Measurements from ENCODE around the gene KAT6B.
A peak's percentile ranks its signal among the peaks of the same experiment; 100 is the strongest.
"Not testable (repeated sequence)": the region's sequence is repeated elsewhere in the genome, so short reads cannot be mapped to it uniquely, and the experiment has no call there.

The KAT6B gene

DNA sequence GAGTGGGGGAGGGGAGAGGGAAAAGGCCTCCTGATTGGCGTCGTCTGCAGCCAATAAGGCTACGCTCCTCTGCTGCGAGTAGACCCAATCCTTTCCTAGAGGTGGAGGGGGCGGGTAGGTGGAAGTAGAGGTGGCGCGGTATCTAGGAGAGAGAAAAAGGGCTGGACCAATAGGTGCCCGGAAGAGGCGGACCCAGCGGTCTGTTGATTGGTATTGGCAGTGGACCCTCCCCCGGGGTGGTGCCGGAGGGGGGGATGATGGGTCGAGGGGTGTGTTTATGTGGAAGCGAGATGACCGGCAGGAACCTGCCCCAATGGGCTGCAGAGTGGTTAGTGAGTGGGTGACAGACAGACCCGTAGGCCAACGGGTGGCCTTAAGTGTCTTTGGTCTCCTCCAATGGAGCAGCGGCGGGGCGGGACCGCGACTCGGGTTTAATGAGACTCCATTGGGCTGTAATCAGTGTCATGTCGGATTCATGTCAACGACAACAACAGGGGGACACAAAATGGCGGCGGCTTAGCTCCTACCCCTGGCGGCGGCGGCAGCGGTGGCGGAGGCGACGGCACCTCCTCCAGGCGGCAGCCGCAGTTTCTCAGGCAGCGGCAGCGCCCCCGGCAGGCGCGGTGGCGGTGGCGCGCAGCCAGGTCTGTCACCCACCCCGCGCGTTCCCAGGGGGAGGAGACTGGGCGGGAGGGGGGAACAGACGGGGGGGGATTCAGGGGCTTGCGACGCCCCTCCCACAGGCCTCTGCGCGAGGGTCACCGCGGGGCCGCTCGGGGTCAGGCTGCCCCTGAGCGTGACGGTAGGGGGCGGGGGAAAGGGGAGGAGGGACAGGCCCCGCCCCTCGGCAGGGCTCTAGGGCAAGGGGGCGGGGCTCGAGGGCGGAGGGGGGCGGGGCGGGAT is at the start of gene KAT6B:
KAT6B (plus strand) TSS at position 459 of the 903 bp plus-strand sequence. CDS start 16,258 bp downstream, outside the sequence.
- DNase-seq: peak; percentile 97

DNA sequence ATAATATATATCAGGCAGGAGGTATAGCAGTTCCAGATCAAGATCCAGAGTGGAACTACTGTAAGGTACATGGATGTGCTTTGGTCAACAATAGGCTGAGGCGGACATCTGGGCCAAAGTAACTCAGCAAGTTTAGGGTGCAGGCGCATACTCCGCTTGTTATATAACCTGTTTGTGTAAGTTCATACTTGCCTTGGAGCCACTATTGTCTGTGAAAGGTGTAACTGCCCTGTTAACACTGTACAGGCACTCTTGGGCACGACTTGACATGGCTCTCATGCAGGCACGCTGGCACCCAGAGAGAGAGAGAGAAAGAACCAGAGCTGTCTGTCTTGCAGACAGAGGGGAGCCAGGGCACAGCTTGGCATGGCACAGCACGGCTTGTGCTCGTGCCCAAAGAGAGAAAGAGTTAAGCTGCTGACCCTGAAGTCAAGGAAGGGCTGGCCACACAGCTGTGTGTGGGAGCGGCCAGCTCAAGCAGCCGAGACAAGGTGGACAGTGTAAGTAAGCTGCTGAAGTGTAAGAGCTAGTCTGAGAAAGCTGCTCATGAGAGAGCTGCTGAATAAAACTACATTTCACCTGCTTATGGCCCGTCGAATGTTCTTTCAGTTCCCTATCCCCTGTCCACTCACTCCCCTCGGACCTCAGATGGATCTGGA is 47.8 kb upstream of the KAT6B start:
- no peak for DNase-seq

DNA sequence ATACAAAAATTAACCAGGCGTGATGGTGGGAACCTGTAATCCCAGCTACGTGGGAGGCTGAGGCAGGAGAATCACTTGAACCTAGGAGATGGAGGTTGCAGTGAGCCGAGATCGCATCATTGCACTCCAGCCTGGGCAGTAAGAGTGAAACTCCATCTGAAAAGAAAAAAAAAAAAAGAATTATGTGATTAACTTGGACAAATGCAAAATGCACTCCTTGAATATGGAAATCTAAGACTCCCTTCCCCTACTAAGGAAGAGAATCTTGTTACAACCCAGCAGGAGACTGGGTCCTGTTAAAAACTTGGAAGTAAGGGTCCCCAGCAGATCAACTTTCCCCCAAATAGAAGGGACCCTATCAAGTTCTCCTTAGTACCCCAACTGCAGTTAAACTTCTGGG is 44.5 kb upstream of the KAT6B start:
- not testable (repeated sequence) for DNase-seq

DNA sequence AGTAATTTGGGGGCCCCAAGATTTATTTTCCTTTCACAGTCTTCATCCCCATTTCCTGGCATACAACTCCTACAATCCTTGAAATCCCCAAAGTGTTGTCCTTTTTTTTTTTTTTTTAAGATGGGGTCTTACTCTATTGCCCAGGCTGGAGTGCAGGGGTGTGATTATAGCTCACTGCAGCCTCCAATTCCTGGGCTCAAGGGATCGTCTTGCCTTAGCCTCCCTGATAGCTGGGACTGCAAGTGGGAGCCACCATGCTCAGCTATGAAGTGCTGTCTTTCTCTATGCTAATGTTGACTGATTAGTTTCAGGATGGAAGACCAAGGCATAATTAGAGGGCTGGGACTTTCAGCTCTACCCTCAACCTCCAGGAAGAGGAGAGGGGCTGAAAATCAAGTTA is 41.9 kb upstream of the KAT6B start:
- DNase-seq: no peak

DNA sequence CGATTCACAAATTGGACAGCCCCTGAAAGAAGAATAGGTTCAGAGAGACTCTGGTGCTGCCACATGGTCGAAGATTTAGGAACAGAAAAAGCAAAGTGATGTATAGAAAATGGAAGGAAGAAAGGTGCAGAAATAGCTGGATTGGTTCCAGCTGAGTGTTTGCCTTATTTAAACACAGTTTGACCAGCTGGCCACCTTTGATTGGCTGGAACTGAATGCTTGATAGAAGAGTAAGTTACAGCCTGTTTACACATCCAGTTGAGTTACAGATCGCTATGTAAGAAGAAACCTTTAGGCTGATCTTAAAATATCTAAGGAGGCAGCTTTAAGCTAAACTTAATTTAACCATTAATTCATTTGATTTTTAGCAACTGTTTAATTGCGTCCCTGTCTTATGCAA is 40.3 kb upstream of the KAT6B start:
- DNase-seq: no peak

DNA sequence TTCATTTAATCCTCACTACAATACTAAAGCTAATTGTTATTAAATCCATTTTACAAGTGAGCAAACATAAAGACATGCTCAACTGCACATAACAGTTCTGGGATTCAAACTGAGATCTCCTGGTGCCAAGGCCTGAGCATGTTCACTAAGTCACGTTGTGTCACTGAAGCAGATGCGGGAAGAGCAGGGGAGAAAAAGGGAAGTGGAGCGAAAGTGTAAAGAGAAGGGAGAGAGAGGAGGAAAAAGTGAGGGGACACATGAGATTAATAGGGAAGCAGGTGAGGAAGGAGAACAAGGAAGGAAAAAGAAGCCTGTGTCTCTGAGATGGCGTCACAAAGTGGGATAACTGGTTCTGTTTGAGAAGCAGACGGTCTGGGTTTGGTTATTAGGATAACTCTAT is 38.9 kb upstream of the KAT6B start:
- DNase-seq: no peak

DNA sequence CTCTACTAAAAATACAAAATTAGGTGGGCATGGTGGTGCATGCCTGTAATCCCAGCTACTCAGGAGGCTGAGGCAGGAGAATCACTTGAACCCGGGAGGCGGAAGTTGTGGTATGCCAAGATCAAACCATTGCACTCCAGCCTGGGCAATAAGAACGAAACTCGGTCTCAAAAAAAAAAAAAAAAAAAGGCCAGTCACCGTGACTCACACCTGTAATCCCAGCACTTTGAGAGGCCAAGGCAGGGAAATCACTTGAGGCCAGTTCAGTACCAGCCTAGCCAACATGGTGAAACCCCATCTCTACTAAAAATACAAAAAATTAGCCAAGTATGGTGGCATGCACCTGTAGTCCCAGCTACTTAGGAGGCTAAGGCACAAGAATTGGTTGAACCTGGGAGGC is 34.4 kb upstream of the KAT6B start:
- not testable (repeated sequence) for DNase-seq

DNA sequence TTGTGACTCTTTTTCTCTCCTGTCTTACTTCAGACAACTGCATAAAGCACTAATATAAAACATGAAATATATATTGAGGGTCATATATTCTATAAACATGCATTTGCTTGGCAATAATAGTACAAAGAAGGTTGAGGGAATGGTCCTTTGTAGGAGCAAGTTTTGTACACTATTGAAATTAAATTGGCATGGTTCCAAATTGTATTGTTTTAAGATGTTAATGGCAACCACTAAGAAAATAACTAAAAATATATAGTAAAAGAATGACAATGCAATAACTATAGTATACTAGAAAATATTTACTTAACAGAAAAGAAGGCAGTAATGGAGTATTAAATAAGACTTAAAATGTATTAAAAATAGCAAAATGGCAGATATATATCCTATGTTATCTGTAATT is 33.7 kb upstream of the KAT6B start:
- no peak for DNase-seq

DNA sequence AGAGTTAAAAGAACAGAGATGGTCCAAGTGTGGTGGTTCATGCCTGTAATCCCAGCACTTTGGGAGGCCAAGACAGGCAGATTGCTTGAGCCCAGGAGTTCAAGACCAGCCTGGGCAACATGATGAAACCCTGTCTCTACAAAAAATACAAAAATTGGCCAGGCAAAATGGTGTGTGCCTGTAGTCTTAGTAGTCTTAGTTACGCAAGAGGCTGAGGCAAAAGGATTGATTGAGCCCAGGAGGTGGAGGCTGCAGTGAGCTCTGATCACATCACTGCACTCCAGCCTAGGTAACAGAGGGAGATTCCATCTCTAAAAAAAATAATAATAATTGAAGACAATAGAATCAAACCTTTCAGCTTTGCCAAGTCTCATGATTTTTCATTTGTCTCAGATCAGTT is 33.2 kb upstream of the KAT6B start:
- not testable (repeated sequence) for DNase-seq

DNA sequence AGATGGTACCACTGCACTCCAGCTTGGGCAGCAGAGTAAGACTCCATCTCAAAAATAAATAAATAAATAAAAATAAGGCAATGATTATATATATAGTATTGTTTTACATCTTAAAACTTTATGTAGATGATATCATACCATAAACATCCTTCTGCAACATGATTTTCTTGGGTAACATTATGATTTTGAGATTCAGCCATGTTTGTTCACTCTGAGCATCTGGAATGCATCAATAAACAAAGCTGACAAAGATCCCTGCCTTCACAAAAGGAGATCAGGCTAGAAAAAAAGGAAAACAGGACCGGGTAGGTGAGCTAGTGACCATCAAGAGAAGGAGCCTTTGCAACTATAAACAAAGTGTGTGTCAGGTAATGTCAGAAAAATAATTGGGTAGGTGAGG is 31.9 kb upstream of the KAT6B start:
- no peak for DNase-seq

DNA sequence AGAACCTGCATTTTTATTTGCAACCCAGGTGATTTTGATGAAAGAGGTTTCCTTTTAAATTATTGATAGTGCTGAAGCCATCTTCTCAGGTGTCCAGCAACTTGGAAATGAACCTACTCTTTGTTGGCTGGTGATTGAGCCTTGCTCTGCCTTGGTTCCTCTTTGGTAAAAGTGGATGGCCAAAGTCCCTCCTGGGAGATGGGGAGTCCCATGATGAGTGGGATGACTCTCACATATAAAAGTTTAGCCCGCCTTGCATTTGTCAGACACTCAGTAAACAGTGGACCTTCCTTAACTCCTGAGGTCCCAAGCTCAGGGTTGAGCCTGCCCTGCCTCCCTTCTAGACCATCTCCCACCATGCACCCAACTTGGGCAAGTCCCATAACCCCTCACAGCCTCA is 28.9 kb upstream of the KAT6B start:
- no peak for DNase-seq

DNA sequence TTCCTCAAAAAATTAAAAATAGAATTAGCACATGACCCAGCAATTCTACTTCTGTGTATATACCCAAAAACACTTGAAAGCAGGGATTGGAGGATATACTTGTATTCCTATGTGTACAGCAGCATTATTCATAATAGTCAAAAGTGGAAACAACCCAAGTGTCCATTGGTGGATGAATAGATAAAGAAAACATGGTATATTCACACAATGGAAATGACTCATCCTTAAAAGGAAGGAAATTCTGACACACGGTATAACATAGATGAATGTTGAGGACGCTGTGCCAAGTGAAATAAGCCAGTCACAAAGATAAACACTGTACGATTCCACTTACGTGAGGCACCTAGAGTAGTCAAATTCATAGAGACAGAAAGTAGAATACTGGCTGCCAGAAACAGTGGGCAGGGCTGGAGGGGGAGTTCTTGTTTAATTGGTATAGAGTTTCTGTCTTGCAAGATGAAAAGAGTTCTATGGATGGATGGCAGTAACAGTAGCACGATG is 26.6 kb upstream of the KAT6B start:
- DNase-seq: no peak

DNA sequence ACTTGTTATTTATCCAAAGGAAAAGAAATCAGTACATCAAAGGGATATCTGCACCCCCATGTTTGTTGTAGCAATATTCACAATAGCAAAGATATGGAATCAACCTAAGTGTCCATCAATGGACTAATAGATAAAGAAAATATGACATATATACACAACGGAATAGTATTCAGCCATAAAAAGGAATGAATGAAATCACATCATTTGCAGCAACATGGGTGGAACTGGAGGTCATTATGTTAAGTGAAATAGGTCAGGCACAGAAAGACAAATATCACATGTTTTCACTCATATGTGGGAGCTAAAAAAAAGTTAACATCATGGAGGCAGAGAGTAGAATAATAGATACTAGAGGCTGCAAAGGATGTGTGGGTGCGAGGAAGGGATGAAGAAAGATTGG is 25.0 kb upstream of the KAT6B start:
- no peak for DNase-seq

DNA sequence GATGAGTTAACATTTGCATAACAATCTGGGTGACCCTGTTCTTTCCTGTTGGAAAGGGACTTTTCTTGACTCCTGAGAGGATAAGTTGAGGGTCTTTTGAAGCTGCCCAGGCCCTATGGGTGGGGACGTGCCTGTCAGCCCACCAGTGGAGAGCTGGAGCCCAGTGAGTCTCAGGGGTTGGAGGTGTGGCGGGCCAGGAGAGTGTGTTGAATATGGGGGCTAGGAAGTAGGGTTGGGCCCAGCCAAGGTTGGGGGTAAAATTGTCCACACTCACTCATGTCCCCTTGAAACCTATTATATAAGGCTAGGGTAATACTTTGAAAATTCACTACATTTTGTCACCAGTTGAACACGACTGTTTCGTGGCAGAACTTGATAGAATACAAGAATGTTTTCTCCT is 17.9 kb upstream of the KAT6B start:
- DNase-seq: no peak

DNA sequence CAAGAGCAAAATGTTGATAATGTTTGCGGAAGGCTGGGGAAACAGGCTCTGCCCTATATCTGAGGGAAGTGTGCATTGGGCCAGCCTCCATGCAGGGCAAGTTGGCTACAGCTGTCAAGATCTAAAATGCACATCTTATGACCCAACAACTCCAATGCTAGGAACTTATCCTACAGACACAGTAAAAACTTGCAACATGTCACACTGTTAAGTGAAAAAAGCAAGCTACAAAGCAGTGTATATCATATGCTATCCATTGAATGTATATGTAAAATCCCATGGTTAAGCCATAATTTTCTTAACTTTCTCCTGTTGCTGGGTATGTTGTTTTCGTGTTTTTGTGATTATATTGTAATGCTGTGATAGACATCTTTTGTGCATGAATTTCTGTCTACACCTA is 16.3 kb upstream of the KAT6B start:
- no peak for DNase-seq

DNA sequence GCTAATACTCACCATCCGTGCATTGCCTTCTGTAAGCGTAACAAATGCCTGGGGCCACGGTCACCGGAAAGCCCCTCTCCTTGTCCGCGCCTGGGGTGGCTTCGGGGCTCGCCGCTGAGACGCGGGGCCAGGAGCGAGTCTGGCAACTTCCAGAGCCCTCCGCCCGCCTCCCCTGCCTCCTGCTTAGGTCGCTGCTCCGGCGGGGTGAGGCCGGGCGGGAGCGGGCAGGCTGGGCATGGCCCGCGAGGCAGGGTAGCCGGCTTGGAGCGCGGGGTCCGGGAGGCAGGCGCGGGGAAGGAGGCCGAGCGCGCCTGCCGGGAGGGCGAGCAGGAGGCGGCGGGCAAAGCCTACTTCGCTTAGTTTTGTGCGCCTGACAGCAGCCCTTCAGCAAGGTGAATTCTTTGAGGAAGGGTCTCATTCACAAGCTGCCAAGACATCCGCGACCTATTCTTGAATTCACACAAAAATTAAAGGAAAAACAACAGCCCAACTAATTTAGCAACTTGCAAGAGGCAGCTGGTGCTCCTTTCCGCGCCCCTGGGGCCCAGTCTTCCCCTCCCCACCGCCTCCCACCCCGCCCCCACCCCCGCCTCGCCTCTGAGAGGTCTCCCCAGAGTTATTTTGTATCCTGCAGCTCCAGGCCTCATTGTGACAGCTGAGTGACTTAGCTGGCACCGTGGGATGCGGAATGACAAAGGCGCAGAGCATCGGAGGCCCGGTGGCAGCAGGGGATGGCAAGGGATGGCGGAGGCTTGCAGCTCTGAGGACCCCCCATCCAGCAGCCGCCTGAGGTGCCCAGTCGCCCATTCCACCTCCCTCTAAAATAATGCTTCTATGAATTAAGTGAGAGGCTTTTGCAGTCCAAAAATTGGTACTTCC is 12.8 kb upstream of the KAT6B start:
- no peak for DNase-seq

DNA sequence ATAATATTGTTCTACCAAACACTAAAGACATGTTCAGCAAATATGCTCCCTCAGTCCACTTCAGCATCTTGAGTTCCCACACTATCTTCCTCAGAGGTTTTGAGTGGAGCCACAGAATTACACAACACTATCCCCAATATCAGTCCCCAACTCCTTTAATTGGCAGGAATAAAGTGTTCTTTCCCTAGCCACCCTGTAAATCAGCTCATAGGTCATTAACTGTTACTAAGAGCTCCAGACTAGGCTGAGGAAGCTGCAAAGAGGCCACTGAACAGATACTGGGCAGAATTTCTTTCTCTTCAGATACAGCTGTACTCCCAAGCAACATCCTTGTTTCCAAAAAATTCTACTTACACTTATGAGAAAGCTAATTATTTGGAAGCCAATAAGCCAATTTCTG is 11.6 kb upstream of the KAT6B start:
- DNase-seq: no peak

DNA sequence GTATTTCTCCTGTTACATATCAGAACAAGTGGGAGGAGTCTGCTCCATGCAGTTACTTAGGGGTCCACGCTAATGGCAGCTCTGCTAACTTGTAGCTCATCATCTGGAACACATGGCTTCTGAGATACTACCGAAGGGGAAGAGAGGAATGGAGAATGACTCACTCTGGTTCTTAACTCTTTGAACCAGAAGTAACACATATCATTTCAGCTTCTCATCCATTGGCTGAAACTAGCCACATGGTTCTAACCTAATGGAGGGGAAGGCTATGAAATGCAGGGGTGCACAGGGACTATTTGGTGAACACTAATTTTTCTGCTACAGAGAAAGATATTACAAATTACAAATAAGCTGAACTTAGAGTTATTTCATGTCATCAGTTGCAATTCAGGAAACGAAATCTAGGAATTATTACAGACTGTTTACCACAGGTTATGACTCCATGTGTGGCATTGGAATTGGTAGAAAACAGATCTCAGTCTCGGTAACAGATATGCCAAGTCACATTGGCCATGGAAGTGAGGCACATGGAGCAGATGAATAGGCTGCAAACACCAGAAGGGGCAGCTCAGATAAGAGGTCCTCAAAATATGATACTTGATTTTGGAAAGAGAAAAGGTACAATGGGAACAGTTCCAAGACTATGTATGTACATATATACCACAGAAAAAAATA is 9.4 kb upstream of the KAT6B start:
- DNase-seq: no peak

DNA sequence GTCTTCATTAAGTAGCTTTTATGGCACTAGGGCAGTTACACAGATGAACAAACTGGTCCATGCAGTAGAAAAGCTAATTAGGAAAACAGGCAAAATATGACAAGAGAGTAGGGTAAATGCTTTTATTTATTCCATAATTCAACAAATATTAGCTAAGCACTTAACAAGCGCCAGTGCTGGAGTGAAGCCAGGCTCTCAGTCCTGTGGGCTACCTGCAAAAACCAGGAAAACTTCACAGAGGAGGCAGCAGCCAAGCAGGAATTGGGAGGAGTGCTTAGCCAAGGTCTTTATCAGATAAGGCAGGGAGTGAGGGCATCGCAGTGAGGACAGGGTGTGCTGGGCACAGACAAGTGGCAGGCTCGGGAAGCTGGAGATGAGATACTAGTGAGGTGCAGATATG is 4.9 kb upstream of the KAT6B start:
- DNase-seq: no peak

DNA sequence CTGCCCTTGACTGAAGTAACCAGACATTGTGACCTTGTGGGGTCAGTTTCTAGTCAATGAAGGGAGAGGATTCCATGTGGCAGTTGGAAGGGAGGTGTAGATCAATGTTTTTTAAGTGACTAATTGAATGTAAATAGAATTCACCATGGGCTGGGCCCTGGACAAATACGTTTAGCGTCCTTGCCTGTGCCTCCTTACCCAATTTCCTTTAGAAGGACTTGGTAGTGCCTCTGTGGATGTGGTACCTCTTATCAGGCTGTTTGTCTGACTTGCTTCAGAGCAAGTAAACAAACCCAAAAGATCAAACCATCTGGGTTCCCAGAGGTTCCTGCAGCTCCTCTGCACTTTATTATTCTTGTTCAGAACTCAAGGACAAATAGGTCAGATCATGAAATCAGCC is 4.3 kb upstream of the KAT6B start:
- no peak for DNase-seq

DNA sequence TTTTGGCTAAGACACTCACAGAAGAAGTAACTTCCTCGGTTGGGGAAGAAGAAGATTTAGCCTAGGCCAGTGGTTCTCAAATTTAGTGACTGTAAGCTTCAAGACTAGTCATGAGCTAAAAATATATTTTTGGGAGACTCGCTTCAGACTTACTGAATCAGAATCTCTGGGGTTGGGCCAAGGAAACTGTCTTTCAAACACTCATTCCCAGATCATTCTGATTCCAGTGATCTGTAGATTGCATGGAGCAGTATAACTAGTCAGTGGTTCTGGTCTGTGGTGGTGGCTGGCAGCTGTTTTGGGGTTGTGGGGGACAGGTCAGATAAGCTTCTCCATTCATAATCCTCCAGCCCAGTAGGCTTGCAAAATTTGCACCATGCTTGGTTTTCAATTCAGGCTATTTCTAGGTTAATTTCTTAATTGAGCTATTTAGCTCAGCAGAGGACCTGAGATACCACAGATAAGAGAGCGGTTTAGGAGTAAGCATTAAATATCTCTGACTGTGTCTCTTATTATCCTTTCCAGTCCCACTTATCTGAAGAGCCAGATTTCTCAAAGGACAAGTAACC is 3.8 kb upstream of the KAT6B start:
- DNase-seq: no peak

DNA sequence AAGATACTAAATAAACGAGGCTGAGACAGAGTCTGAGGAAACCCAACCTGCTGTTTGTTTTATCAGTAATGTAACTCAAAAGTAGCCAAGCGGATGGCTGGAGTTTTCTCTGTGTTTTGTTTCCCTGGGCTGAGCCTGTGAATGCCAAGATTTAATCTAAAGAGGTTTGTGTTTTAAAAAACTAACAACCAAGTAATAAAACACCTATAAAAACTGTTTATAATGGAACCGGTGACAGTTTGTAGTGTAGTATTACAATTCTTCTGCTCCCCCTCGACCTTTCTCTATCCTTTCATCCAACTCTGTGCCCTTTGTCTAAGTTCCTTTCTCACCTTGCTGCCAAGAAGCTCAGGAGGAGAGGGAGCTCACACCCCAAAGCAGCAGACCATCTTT is 2.6 kb upstream of the KAT6B start:
- DNase-seq: no peak
